Neuronal stem cell (in vitro differentiated cells): ENCODE data around the gene SLC10A6.

Experiments used
- DNase-seq: peaks from one replicate; pipeline ENCODE4 v3.0.0-alpha.2; 2013; ENCODE audit warnings: low spot score
- H2AFZ ChIP-seq: one replicate; pipeline ENCODE4 v1.6.1; 2013; ENCODE audit warnings: mild to moderate bottlenecking, low read length, inconsistent platforms
- H2AK5ac ChIP-seq: 2 replicates; pipeline ENCODE4 v1.6.1; 2013; ENCODE audit warnings: low read depth, mild to moderate bottlenecking, inconsistent platforms, low read length, moderate library complexity, mixed read lengths
- H2BK120ac ChIP-seq: 2 replicates; pipeline ENCODE4 v1.6.1; 2013; ENCODE audit warnings: low read depth, mild to moderate bottlenecking, inconsistent platforms, low read length, moderate library complexity, mixed read lengths
- H2BK12ac ChIP-seq: one replicate; pipeline ENCODE4 v1.6.1; 2013; ENCODE audit warnings: low read length, inconsistent platforms
- H2BK15ac ChIP-seq: 2 replicates; pipeline ENCODE4 v1.6.1; 2013; ENCODE audit warnings: mild to moderate bottlenecking, low read length, inconsistent platforms, mixed read lengths
- H2BK5ac ChIP-seq: one replicate; pipeline ENCODE4 v1.6.1; 2013; ENCODE audit warnings: inconsistent platforms, mild to moderate bottlenecking, low read length, moderate library complexity
- H3K14ac ChIP-seq: one replicate; pipeline ENCODE4 v1.6.1; 2013; ENCODE audit warnings: low read length, inconsistent platforms
- H3K18ac ChIP-seq: 2 replicates; pipeline ENCODE4 v1.6.1; 2013; ENCODE audit warnings: low read length, inconsistent platforms
- H3K23ac ChIP-seq: 2 replicates; pipeline ENCODE4 v1.6.1; 2013; ENCODE audit warnings: low read depth, mild to moderate bottlenecking, mixed read lengths, low read length, inconsistent platforms; ENCODE audit not compliant: poor library complexity
- H3K27ac ChIP-seq: replicated peaks from 3 replicates; pipeline ENCODE4 v1.5.1; 2013; ENCODE audit warnings: low read length, inconsistent platforms
- H3K27me3 ChIP-seq, 3 experiments: 2 replicates each; pipeline ENCODE4 v1.6.1; 2013; ENCODE audit warnings: low read length in 3 of 3, mild to moderate bottlenecking in 2 of 3, inconsistent platforms in 1 of 3, low read depth in 1 of 3, mixed read lengths in 1 of 3, moderate library complexity in 1 of 3; ENCODE audit not compliant: control insufficient read depth in 3 of 3, insufficient read depth in 3 of 3
- H3K36me3 ChIP-seq, 2 donors: replicated peaks in 1 of 2; 2 replicates each; pipeline ENCODE4 v1.6.1; 2013; ENCODE audit warnings: low read length in 2 of 2; ENCODE audit not compliant: control insufficient read depth in 2 of 2, insufficient read depth in 2 of 2
- H3K4ac ChIP-seq: 2 replicates; pipeline ENCODE4 v1.6.1; 2013; ENCODE audit warnings: inconsistent platforms, mild to moderate bottlenecking, low read length, moderate library complexity
- H3K4me1 ChIP-seq, 2 donors: 1 replicate in 1 of 2; 2 replicates in 1 of 2; pipeline ENCODE4 v1.6.1; 2013; ENCODE audit warnings: low read length in 2 of 2, low read depth in 1 of 2; ENCODE audit not compliant: control insufficient read depth in 2 of 2, insufficient read depth in 1 of 2
- H3K4me2 ChIP-seq: one replicate; pipeline ENCODE4 v1.6.1; 2013; ENCODE audit warnings: mild to moderate bottlenecking, low read length, inconsistent platforms; ENCODE audit not compliant: insufficient read depth, poor library complexity, severe bottlenecking
- H3K4me3 ChIP-seq, 2 donors: 2 replicates each; pipeline ENCODE4 v1.5.1; 2013; ENCODE audit warnings: low read length in 2 of 2, mild to moderate bottlenecking in 2 of 2, inconsistent platforms in 1 of 2, moderate library complexity in 1 of 2
- H3K79me1 ChIP-seq: one replicate; pipeline ENCODE4 v1.6.1; 2013; ENCODE audit warnings: low read depth, mild to moderate bottlenecking, inconsistent platforms, low read length, moderate library complexity
- H3K9ac ChIP-seq: one replicate; pipeline ENCODE4 v1.6.1; 2013; ENCODE audit warnings: mild to moderate bottlenecking, low read depth, low read length, inconsistent platforms; ENCODE audit not compliant: poor library complexity
- H3K9me3 ChIP-seq, 2 donors: replicated peaks in 1 of 2; 2 replicates each; pipeline versions ENCODE3 to v1.6.1; 2013; ENCODE audit warnings: low read length in 2 of 2, mild to moderate bottlenecking in 2 of 2, inconsistent platforms in 1 of 2, low read depth in 1 of 2, mixed read lengths in 1 of 2, moderate library complexity in 1 of 2; ENCODE audit not compliant: control insufficient read depth in 2 of 2, insufficient read depth in 1 of 2
- H4K8ac ChIP-seq: one replicate; pipeline ENCODE4 v1.6.1; 2013; ENCODE audit warnings: low read depth, mild to moderate bottlenecking, inconsistent platforms, low read length, moderate library complexity
- H4K91ac ChIP-seq: one replicate; pipeline ENCODE4 v1.6.1; 2013; ENCODE audit warnings: low read length, low read depth, mild to moderate bottlenecking, inconsistent platforms; ENCODE audit not compliant: poor library complexity
- WGBS, 2 donors: extraction: QIAGEN DNeasy Blood & Tissue Kit; methylation state at CpG; one replicate each; pipeline ENCODE4 v1.1.7; 2013; ENCODE audit warnings: missing lambda C conversion rate in 2 of 2, mixed read lengths in 1 of 2; ENCODE audit not compliant: insufficient read length in 2 of 2, insufficient replicate concordance in 1 of 2; ENCODE audit errors: extremely low coverage in 2 of 2; 5-methylcytosine and 5-hydroxymethylcytosine counted together

Gene SLC10A6

GRCh38 chr4:86856896-86857295 is 7.7 kb upstream of the SLC10A6 start:
- Histone ChIP-seq H2BK5ac (no peak overlapping the region), H3K4me2 (no peak overlapping the region), H3K18ac (no peak overlapping the region), H3K79me1 (no peaks in the 10 kb centered on the region), H3K23ac (no peak overlapping the region), H2AFZ (no peak overlapping the region), H3K4me3 (no peak overlapping the region), H3K4ac (no peak overlapping the region), H4K91ac (no peak overlapping the region), H2BK12ac (no peak overlapping the region), H3K9ac (no peak overlapping the region), H3K9me3 (no peaks in the 10 kb centered on the region), H3K27me3 (no peaks in the 10 kb centered on the region), H3K36me3 (no peaks in the 10 kb centered on the region), H3K27ac (no peak overlapping the region), H3K4me1 (no peaks in the 10 kb centered on the region), H2AK5ac (no peak overlapping the region), H4K8ac (no peak overlapping the region), H2BK120ac (no peak overlapping the region), H3K14ac (no peak overlapping the region), H2BK15ac (no peak overlapping the region)
- no CpG with 5 or more reads among the region's 1 CpG for WGBS, 2 donors
- no peak for DNase-seq

DNA sequence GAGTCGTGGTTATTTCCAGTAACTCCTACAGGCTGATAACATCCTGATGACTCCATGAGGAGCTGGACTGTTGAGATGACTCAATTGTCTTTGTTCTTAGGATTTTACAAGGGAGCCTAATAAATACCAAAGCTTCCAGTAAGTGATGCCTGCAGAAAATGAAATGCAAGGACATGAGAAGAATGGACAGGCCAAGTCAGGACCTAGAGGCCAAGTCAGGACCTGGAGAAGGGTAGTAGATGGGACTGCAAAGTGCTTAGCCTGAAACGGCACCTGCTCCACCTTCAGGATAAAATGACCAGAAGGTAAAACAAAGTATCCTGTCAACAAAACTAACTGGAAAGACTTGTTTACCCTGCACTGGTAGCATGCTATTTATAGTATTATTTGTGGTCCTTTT is 6.4 kb upstream of the SLC10A6 start:
- H4K8ac ChIP-seq, result no peak overlapping the region
- H3K4me3 ChIP-seq, result no peak overlapping the region
- H4K91ac ChIP-seq, result no peak overlapping the region
- H2BK5ac ChIP-seq, result no peak overlapping the region
- no peak overlapping the region for H3K23ac ChIP-seq
- no peak overlapping the region for H3K4me2 ChIP-seq
- H3K27ac ChIP-seq, result no peak overlapping the region
- no peaks in the 10 kb centered on the region for H3K79me1 ChIP-seq
- H2BK12ac ChIP-seq, result no peak overlapping the region
- no peak overlapping the region for H3K18ac ChIP-seq
- H3K14ac ChIP-seq, result no peak overlapping the region
- H2AK5ac ChIP-seq, result no peak overlapping the region
- H3K4me1 ChIP-seq, result no peaks in the 10 kb centered on the region
- H2AFZ ChIP-seq, result no peak overlapping the region
- H3K27me3 ChIP-seq, result no peaks in the 10 kb centered on the region
- DNase-seq, result no peak
- H3K9me3 ChIP-seq, result no peaks in the 10 kb centered on the region
- H2BK120ac ChIP-seq, result no peak overlapping the region
- no peak overlapping the region for H3K4ac ChIP-seq
- H2BK15ac ChIP-seq, result no peak overlapping the region
- H3K9ac ChIP-seq, result no peak overlapping the region
- H3K36me3 ChIP-seq, result no peaks in the 10 kb centered on the region
- WGBS, 2 donors, result no CpG with 5 or more reads among the region's 2 CpGs

DNA sequence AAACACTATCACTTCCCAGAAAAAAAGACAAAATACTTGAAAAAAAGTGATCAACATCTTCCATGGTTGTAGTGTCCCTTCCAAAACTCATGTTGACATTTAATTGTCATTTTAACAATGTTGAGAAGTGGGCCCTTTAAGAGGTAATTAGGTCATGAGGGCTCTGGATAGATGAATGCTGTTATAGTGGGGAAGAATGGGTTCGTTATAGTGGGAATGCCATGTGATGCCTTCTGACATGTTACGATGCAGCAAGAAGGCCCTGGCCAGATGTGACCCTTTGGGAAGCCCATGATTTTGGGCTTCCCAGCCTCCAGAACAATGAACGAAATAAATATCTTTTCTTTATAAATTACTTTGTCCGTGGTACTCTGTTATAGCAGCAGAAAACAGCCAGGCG is 4.0 kb upstream of the SLC10A6 start:
- H3K9me3 ChIP-seq, result no peaks in the 10 kb centered on the region

DNA sequence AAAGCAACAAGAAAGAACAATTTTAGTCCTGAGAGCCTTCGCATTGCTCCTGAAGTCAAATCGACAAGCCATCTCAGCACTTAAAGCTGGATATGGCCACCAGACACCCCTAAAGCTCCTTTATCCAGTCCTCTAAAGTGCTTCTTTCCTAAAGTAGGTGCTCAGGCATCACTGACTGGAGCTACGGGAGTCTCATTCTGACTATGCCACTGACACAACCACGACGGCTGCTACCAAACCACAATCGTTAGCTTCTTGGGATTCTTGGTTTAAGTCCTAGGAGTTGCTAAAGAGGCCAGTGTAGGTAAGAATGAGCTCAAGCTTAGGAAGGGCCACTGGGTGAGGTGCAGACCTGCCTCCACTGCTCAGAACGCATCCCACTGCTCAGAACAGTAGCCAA is 1.0 kb downstream of the SLC10A6 start:
- Histone ChIP-seq H2AFZ (no peak overlapping the region), H2BK5ac (no peak overlapping the region), H3K9ac (no peak overlapping the region), H3K27ac (no peak overlapping the region), H3K14ac (no peak overlapping the region), H3K27me3 (peaks cover 0 to 5% (median 0%) of the 10 kb centered on the region in 3 experiments), H3K36me3 (no peaks in the 10 kb centered on the region), H3K79me1 (no peaks in the 10 kb centered on the region), H4K8ac (no peak overlapping the region), H2BK120ac (no peak overlapping the region), H3K4ac (no peak overlapping the region), H3K4me2 (no peak overlapping the region), H3K4me1 (peaks cover 3% of the 10 kb centered on the region in 2 donors), H3K23ac (no peak overlapping the region), H3K18ac (no peak overlapping the region), H2BK15ac (no peak overlapping the region), H3K4me3 (no peak overlapping the region), H2BK12ac (no peak overlapping the region), H2AK5ac (no peak overlapping the region), H3K9me3 (peaks cover 0 to 3% of the 10 kb centered on the region in 2 donors), H4K91ac (no peak overlapping the region)
- WGBS, 2 donors, result no CpG with 5 or more reads among the region's 7 CpGs
- no peak for DNase-seq

More for the DNA sequence above, 4.0 kb upstream of the SLC10A6 start:
- H3K36me3 ChIP-seq, result no peaks in the 10 kb centered on the region
- no CpG with 5 or more reads among the region's 5 CpGs for WGBS, 2 donors
- H3K4me3 ChIP-seq, result no peak overlapping the region
- no peak for DNase-seq
- H2AK5ac ChIP-seq, result no peak overlapping the region
- no peak overlapping the region for H3K9ac ChIP-seq
- H3K4ac ChIP-seq, result no peak overlapping the region
- H2BK120ac ChIP-seq, result no peak overlapping the region
- H3K27ac ChIP-seq, result no peak overlapping the region
- peaks cover 0 to 5% (median 0%) of the 10 kb centered on the region in 3 experiments for H3K27me3 ChIP-seq
- H3K79me1 ChIP-seq, result no peaks in the 10 kb centered on the region
- no peak overlapping the region for H2BK12ac ChIP-seq
- H3K18ac ChIP-seq, result no peak overlapping the region
- no peak overlapping the region for H4K91ac ChIP-seq
- no peak overlapping the region for H2BK5ac ChIP-seq
- no peak overlapping the region for H3K4me2 ChIP-seq
- H3K23ac ChIP-seq, result no peak overlapping the region
- H2BK15ac ChIP-seq, result no peak overlapping the region
- H2AFZ ChIP-seq, result no peak overlapping the region
- H3K14ac ChIP-seq, result no peak overlapping the region
- no peak overlapping the region for H4K8ac ChIP-seq
- peaks cover 0 to under 1% of the 10 kb centered on the region in 2 donors for H3K4me1 ChIP-seq
